Smooth muscle cell of the pulmonary artery (primary cell): ENCODE data around the gene CRYL1. TPM values are rescaled to one million over a fixed set of nuclear protein-coding genes. Genes with fewer than 3 reads are reported as not detected.

Experiments
- total RNA-seq: library from RNA; depleted of rRNA; stranded (reverse); fragments of >200 nt; gene quantifications from 2 replicates; pipeline ENCODE4 v1.2.3, GENCODE V29; 2014

The CRYL1 gene
- total RNA-seq = 16.3 and 20.2 TPM in 2 replicates

GRCh38 chr13:20525601-20526544 is at the start of gene CRYL1:
Gene CRYL1 (minus strand): TSS chr13:20525857. CDS start chr13:20525794, 63 bp downstream.

DNA sequence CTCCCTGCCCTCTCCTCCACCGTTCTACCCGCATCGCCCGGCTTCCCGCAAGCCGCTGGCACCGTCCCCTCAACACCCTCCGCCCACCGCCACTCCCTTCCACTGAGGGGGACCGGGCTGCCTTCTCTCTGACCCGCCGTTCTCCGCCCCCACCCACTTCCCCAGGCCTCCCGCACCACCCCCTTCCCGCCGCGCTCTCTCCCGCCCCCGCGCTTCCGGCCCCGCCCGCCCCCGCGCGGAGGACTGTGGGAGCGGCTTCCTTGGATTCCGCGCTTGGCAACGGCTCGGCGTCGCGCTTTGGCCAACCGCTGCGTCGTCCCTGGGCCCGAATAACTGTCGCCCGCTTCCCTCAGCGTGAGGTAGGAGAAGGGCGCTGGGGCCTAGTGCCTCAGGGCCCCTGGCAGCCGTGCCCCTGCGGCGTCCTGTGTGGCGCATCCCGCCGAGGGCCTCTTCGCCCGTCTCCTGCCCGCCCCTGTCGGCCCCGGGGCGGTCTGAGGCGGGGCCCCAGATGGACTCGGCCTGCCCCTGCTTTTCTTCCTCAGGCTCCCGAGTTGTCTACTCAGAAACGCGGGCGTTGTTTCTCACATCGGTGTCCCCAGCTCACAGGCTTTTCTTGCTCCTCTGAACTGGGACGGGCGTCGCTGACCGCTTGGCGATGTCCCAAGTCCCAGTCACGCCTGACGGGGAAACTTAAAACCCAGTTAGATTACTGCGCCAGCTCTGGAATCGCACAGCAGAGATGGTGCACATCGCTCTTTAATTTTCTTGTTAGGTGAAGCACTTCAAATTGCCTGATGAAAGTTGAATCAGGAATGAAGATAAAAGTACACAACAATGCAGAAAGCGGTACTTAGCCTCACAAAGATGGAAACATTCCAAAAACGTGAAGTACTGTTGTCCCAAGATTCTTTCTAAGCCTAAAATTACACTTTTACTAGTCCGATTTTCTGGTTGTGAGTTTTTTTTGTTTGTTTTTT is 41.5 kb upstream of the CRYL1 start, which contains the start of gene IFT88:
Gene IFT88 (plus strand): TSS at position 260 of the 977 bp plus-strand sequence. CDS start 7,229 bp downstream, outside the sequence.

Other genes with a start within 250 kb of the CRYL1 start
- gene IFT88, start 41.3 kb upstream of the CRYL1 start, total RNA-seq = 11.6 and 12.3 TPM in 2 replicates
- gene IL17D, start 177.8 kb upstream of the CRYL1 start, total RNA-seq = 3.6 and 5.0 TPM in 2 replicates
- gene EEF1AKMT1, start 248.1 kb upstream of the CRYL1 start, total RNA-seq = 5.1 and 5.9 TPM in 2 replicates